B cell (primary cell): ENCODE data around the gene STK24. TPM values are rescaled to one million over a fixed set of nuclear protein-coding genes. Genes with fewer than 3 reads are reported as not detected.
A peak's percentile ranks its signal among the peaks of the same experiment; 100 is the strongest.

Source experiments
- ATAC-seq: fragments of 200-7000 bp; cut with Tn5 transposase; one replicate; pipeline ENCODE4 v1.10.0; 2021; ENCODE audit warnings: low read depth, mild to moderate bottlenecking, moderate number of reproducible peaks, moderate library complexity
- CTCF ChIA-PET: fragments of 350-600 bp; sonication (Branson Sonifier 250); formaldehyde crosslinking; loops from one replicate; lab custom pipeline; 2021; ENCODE audit warnings: antibody characterized with exemption, inconsistent platforms; lab: Charles Lee
- POLR2A ChIA-PET: fragments of 350-600 bp; sonication (Branson Sonifier 250); formaldehyde crosslinking; loops from one replicate; lab custom pipeline; 2021; ENCODE audit warnings: antibody characterized with exemption; lab: Charles Lee
- DNase-seq: peaks from one replicate; pipeline ENCODE4 v3.0.0; 2013
- H2AFZ ChIP-seq: 2 replicates; pipeline ENCODE4 v1.6.1; 2012; ENCODE audit warnings: mild to moderate bottlenecking, low read depth, low read length; ENCODE audit not compliant: insufficient read depth, poor library complexity, severe bottlenecking
- H3K27ac ChIP-seq, 2 donors: 1 replicate in 1 of 2; 2 replicates in 1 of 2; pipeline ENCODE4 v1.5.1; 2012 to 2013; ENCODE audit warnings: low read length in 2 of 2, mild to moderate bottlenecking in 2 of 2, moderate library complexity in 1 of 2
- H3K27me3 ChIP-seq, 4 experiments: fragments of 200-600 bp in 1 of 4; sonication (generic) in 1 of 4; replicated peaks in 1 of 4; 1 replicate in 2 of 4; 2 replicates in 2 of 4; pipeline versions ENCODE4 v1.6.1 to v1.7.0; 2013 to 2016; ENCODE audit warnings: low read length in 3 of 4, mild to moderate bottlenecking in 2 of 4, mixed read lengths in 1 of 4, moderate library complexity in 1 of 4; ENCODE audit not compliant: insufficient read depth in 4 of 4, control insufficient read depth in 3 of 4; ENCODE audit errors: control extremely low read depth in 1 of 4
- H3K36me3 ChIP-seq, 2 experiments: replicated peaks in 1 of 2; 1 replicate in 1 of 2; 2 replicates in 1 of 2; pipeline versions ENCODE4 v1.6.1 to v1.7.1; 2013; ENCODE audit warnings: low read length in 1 of 2; ENCODE audit not compliant: insufficient read depth in 2 of 2, control insufficient read depth in 1 of 2; ENCODE audit errors: control extremely low read depth in 1 of 2, extremely low read depth in 1 of 2
- H3K4me1 ChIP-seq, 2 donors: fragments of 200-600 bp in 1 of 2; sonication (generic) in 1 of 2; 1 replicate in 1 of 2; 2 replicates in 1 of 2; pipeline versions ENCODE4 v1.5.1 to v1.6.1; 2013 to 2017; ENCODE audit warnings: low read length in 2 of 2; ENCODE audit not compliant: control insufficient read depth in 2 of 2, insufficient read depth in 2 of 2
- H3K4me2 ChIP-seq: replicated peaks from 2 replicates; pipeline ENCODE3; 2012; ENCODE audit warnings: mild to moderate bottlenecking, low read depth, low read length; ENCODE audit not compliant: poor library complexity, severe bottlenecking
- H3K4me3 ChIP-seq, 5 experiments: fragments of 200-600 bp in 1 of 5; sonication (generic) in 1 of 5; 1 replicate in 3 of 5; 2 replicates in 2 of 5; pipeline versions ENCODE4 v1.5.1 to v1.7.0; 2011 to 2016; ENCODE audit warnings: low read length in 4 of 5, mild to moderate bottlenecking in 4 of 5, low read depth in 2 of 5, control low read depth in 1 of 5, moderate library complexity in 1 of 5; ENCODE audit not compliant: insufficient read depth in 1 of 5; ENCODE audit errors: control extremely low read depth in 1 of 5, extremely low read depth in 1 of 5
- H3K79me2 ChIP-seq: fragments of 200-600 bp; sonication (generic); one replicate; pipeline ENCODE4 v1.6.0; 2016; ENCODE audit warnings: low read length; ENCODE audit not compliant: control insufficient read depth, insufficient read depth
- H3K9ac ChIP-seq: fragments of 200-600 bp; sonication (generic); 2 replicates; pipeline ENCODE4 v1.6.1; 2017; ENCODE audit warnings: mild to moderate bottlenecking, low read length, moderate library complexity
- H3K9me3 ChIP-seq, 3 donors: one replicate each; pipeline versions ENCODE4 v1.6.1 to v1.7.1; 2013; ENCODE audit warnings: low read length in 2 of 3; ENCODE audit not compliant: control insufficient read depth in 2 of 3, insufficient read depth in 1 of 3; ENCODE audit errors: control extremely low read depth in 1 of 3
- H4K20me1 ChIP-seq: 2 replicates; pipeline ENCODE4 v1.6.0; 2012; ENCODE audit warnings: mild to moderate bottlenecking, low read length; ENCODE audit not compliant: insufficient read depth, control insufficient read depth, poor library complexity, severe bottlenecking
- H3K27ac Mint-ChIP-seq: one replicate; pipeline ENCODE4 v1.8.0; 2021; ENCODE audit warnings: mixed read lengths
- H3K27me3 Mint-ChIP-seq: one replicate; pipeline ENCODE4 v1.8.0; 2021; ENCODE audit warnings: mixed read lengths
- H3K4me1 Mint-ChIP-seq: one replicate; pipeline ENCODE4 v1.8.0; 2021; ENCODE audit warnings: mixed read lengths
- H3K4me3 Mint-ChIP-seq: one replicate; pipeline ENCODE4 v1.8.0; 2021; ENCODE audit warnings: mixed read lengths
- H3K9me3 Mint-ChIP-seq: one replicate; pipeline ENCODE4 v1.8.0; 2022; ENCODE audit warnings: mixed read lengths; ENCODE audit not compliant: insufficient read depth
- CTCF ChIP-seq: fragments of 200-600 bp; IDR thresholded peaks from one replicate; pipeline ENCODE4 v1.8.0; 2022; ENCODE audit warnings: antibody characterized with exemption, mild to moderate bottlenecking
- EZH2 ChIP-seq: IDR thresholded peaks from 2 replicates; pipeline ENCODE4 v1.6.1; 2012; ENCODE audit warnings: borderline replicate concordance, low read depth, mild to moderate bottlenecking, moderate library complexity, low read length; ENCODE audit not compliant: insufficient read depth, poor library complexity, severe bottlenecking
- WGBS: methylation state at CpG from one replicate; pipeline ENCODE4 v1.1.5; 2013; ENCODE audit warnings: missing lambda C conversion rate; ENCODE audit not compliant: insufficient coverage; 5-methylcytosine and 5-hydroxymethylcytosine counted together
- intact Hi-C: fragments of 100-400 bp; cut with micrococcal nuclease; formaldehyde crosslinking; loops from one replicate; pipeline ENCODE4 v1.10.0; 2022
- polyA plus RNA-seq: library from polyadenylated mRNA; depleted of rRNA; stranded (reverse); fragments of >200 nt; gene quantifications from 2 replicates; pipeline ENCODE4 v1.2.3, GENCODE V29; 2012
- total RNA-seq, 2 donors: library from RNA; stranded (reverse); fragments of 120-200 nt in 1 of 2; gene quantifications; 1 replicate in 1 of 2; 2 replicates in 1 of 2; pipeline versions ENCODE4 v1.2.3 to v1.2.4, GENCODE V29; 2013 to 2022

The STK24 gene
- total and polyA plus RNA-seq, 2 donors (not counting 1 experiment from before 2014, with no cell fraction given) = 47.2 to 117 TPM

- ChIA-PET CTCF (interaction anchor here (1.3 kb wide), 1 partner anchor 29 kb away, joined by 4 read pairs; no protein-coding TSS in a partner anchor), POLR2A (no interaction called here)
- Histone ChIP-seq H3K9me3 (no peaks in the 10 kb centered on the region), H3K4me2 (no peak overlapping the region), H3K4me3 (no peak overlapping the region), H3K9ac (no peak overlapping the region), H4K20me1 (peaks cover 90% of the 10 kb centered on the region), H3K4me1 (peaks cover 7 to 10% of the 10 kb centered on the region in 2 donors), H3K36me3 (peaks cover 5 to 30% of the 10 kb centered on the region in 2 experiments), H3K27me3 (no peaks in the 10 kb centered on the region), H3K27ac (no peak overlapping the region), H3K79me2 (peaks cover 97% of the 10 kb centered on the region), H2AFZ (no peak overlapping the region)
- TF ChIP-seq EZH2 (no peak), CTCF (no peak)
- 94% methylated on average over 11 of the region's 15 CpGs for WGBS
- no peak for DNase-seq
- no peak for ATAC-seq
- H3K27me3 Mint-ChIP-seq = no peaks in the 10 kb centered on the region
- H3K4me3 Mint-ChIP-seq = no peak overlapping the region
- intact Hi-C loops = no loop called here
- H3K9me3 Mint-ChIP-seq = no peaks in the 10 kb centered on the region
- no peak overlapping the region for H3K27ac Mint-ChIP-seq
- H3K4me1 Mint-ChIP-seq = peaks cover 59% of the 10 kb centered on the region
Observed at GRCh38 chr13:98495627-98496478, 81.1 kb downstream of the STK24 start.

DNA sequence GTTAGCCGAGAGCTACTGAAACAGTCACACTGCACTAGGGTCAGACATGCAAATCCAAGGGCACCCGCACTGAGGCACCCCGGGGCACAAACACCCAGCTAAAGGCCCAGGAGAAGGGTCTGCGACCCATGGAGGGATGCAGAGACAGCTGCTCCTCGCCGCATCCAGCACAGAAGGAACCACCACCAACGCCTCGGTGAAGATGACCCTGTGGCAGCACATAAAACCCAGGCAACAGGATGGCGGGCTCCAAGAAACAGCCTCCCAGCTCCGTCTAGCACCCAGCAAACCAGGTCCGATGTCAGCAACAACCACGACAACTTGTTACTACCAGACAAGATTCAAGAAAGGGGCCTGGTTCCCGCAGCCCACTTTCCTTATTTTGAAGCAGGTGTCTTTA, 82.1 kb downstream of the STK24 start:
- Histone ChIP-seq H3K79me2 (peaks cover 97% of the 10 kb centered on the region), H3K27ac (no peak overlapping the region), H3K36me3 (peaks cover 5 to 29% of the 10 kb centered on the region in 2 experiments), H4K20me1 (peaks cover 92% of the 10 kb centered on the region), H2AFZ (no peak overlapping the region), H3K27me3 (no peaks in the 10 kb centered on the region), H3K4me1 (peaks cover 10 to 14% of the 10 kb centered on the region in 2 donors), H3K4me3 (no peak overlapping the region), H3K4me2 (no peak overlapping the region), H3K9me3 (no peaks in the 10 kb centered on the region), H3K9ac (no peak overlapping the region)
- Mint-ChIP-seq H3K27ac (peak overlapping the region; percentile 63), H3K27me3 (no peaks in the 10 kb centered on the region), H3K4me3 (no peak overlapping the region), H3K4me1 (peaks cover 61% of the 10 kb centered on the region), H3K9me3 (no peaks in the 10 kb centered on the region)
- POLR2A ChIA-PET = no interaction called here
- no peak for ATAC-seq
- no peak for DNase-seq
- TF ChIP-seq EZH2 = no peak
- no peak for TF ChIP-seq CTCF
- WGBS = 95% methylated on average over 11 of the region's 13 CpGs
- intact Hi-C loops = no loop called here
- CTCF ChIA-PET = interaction anchor here (1.0 to 1.3 kb wide), 3 partner anchors 10 to 159 kb away, joined by 3 to 4 read pairs (median 4); no protein-coding TSS in a partner anchor
